NCI-H748 (cell line): ENCODE data around the gene GLYAT.

Experiments used
- DNase-seq: peaks from one replicate; lab custom pipeline; 2025; ENCODE audit not compliant: unreplicated experiment; lab: John Stamatoyannopoulos, UW

GLYAT gene

DNA sequence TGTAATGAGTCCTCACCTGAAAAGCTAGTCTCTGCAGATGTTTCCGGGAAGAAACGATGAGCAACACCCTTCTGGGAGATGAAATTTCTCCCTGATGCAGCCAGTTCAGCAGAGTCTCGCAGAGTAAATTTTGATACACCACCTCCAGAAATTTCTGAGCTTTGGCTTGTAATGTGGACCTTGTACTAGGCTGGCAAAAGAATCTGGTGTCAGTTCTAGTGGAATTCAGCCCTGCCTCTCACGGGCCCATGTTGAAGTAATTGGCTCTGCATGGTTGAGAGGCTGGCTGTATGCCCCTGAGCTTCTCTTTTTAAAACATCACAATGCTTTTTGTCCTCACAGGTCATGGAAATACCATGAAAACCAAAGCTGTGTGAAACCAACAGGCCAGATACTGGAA lies at the start of gene GLYAT:
Gene GLYAT (minus strand): TSS at position 125 of the 400 bp plus-strand sequence. CDS start 7,447 bp downstream, outside the sequence.
- DNase-seq = no peak

- no peak for DNase-seq
These were observed 49.6 kb upstream of the GLYAT start for GRCh38 chr11:58781345-58781744.

DNA sequence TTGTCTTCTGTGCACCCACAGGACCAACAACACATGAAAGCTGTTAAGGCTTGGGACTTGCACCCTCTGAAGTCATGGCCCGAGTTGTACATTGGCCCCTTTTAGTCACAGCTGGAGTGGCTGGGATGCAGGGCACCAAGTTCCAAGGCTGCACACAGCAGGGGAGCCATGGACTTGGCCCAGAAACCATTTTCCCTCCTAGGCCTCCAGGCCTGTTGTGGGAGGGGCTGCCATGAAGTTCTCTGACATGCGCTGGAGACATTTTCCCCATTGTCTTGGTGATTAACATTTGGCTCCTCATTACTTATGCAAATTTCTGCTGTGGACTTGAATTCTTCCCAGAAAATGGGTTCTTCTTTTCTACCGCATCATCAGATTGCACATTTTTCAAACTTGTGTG lies 48.8 kb upstream of the GLYAT start:
- no peak for DNase-seq

DNA sequence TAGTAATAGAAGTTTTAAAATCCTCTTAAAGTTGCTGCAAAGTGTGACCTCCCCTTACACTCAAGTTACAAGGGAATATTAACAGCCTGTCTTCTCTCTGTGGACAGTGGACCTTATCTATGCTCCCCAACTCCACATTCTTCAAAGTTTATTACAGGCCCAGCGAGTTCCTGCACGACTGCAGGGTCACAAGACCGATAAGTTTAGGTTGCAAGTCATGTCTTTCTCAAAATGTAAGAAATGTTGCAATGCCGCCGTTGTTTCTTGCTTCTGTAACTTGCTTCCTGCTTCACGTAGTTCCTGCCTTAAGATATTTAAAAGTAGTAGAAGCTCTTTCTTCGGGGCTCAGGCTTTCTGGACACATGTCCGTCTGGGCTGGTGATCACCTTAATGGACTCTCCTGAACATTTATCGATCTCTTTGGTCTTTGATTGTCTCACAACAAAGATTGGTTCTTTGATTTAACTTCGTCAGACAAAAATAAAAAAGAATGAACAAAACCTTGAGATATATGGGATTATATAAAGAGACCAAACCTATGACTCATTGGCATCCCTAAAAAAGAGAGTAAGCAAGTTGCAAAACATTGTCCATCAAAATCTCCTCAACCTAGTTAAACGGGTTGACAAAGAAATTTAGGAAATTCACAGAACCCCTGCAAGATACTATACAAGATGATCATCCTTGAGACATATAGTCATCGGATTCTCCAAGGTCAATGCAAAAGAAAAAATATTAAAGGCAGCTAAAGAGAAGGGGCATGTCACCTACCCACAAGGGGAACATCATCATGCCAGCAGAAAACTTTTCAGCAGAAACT lies 45.4 kb upstream of the GLYAT start:
- DNase-seq = no peak

DNA sequence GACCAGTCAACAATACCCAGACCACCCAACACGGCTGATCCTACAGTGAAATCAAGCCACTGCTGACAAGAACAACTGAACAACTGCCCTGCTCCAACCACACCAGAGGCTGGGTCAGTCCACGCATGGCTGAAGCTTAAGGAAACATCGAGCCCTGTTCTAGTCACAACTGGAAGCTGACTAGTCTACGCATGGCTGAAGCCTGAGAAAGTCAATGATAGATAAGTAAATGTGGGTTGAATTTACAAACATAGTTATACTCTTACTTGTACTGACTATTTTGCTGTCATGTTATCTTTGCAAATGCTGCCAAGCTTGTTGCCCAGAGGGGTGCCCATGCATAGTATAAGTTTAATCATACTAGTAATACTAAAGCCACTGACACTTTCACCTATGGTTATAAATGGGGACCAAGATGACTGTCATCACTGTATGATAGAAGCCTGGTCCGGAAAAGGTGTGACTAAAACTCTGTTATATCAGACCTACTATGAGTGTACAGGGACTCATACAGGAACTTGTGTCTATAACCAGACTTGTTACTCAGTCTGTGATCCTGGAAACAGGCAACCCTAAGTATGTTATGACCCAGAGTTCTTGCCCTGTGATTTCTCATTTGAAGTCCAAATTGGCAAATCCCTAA lies 43.4 kb upstream of the GLYAT start:
- no peak for DNase-seq

DNA sequence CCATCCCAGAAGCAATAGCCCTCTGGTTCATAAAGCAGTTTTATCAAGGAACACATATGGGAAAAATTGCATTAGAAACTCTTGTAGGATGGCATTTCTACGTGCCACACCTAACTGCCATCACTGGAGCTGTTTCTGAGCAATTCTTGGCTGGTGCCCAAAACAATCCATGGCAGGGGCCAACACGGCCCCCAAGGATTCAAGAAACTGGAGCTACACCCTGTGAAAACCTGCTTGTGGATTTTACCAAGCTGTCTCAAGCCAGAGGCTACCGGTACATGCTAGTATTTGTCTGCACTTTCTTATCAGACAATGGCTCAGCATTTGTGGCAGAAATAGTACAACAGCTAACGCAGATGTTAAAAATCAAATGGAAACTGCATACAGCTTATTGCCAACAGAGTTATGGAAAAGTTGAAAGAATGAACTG lies 42.4 kb upstream of the GLYAT start:
- DNase-seq = no peak

GRCh38 chr11:58773337-58773736 lies 41.6 kb upstream of the GLYAT start:
- no peak for DNase-seq

GRCh38 chr11:58772329-58773285 lies 40.9 kb upstream of the GLYAT start:
- no peak for DNase-seq

DNA sequence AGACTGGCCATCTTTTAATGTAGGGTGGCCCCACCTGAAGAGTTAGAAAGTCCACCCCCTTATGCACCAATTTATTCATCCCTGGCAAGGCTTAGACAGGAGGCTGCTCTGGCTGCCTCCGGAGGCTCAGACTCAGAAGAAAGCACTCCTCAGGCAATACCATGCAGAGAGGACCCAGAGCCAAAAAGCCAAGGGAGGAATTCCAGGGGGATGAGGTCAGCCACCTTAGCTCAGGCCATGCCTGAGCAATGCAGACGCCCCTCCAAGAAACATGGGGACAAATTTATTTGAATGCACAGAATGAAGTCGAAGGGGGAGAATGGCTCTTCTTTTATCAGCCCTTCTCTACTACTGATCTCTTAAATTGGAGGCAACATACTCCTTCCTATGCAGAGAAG lies 39.7 kb upstream of the GLYAT start:
- no peak for DNase-seq

- DNase-seq = no peak
These were observed 39.1 kb upstream of the GLYAT start for GRCh38 chr11:58770627-58771457.

GRCh38 chr11:58770166-58770565 lies 38.4 kb upstream of the GLYAT start:
- no peak for DNase-seq

DNA sequence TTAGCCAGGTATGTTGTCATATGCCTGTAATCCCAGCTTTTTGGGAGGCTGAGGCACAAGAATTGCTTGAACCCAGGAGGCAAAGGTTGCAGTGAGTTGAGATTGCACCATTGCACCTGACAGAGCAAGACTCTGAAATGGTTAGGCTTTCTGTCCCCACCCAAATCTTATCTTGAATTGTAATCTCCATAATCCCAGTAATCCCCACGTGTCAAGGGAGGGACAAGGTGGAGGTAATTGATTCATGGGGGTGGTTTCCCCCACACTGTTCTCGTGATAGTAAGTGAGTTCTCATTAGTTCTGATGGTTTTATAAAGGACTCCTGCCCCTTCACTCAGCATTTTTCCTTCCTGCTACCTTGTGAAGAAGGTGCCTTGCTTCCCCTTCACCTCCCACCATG lies 37.6 kb upstream of the GLYAT start:
- no peak for DNase-seq

GRCh38 chr11:58768137-58768536 lies 36.4 kb upstream of the GLYAT start:
- DNase-seq = no peak

- DNase-seq = no peak
These were observed 33.3 kb upstream of the GLYAT start for GRCh38 chr11:58765078-58765477.

DNA sequence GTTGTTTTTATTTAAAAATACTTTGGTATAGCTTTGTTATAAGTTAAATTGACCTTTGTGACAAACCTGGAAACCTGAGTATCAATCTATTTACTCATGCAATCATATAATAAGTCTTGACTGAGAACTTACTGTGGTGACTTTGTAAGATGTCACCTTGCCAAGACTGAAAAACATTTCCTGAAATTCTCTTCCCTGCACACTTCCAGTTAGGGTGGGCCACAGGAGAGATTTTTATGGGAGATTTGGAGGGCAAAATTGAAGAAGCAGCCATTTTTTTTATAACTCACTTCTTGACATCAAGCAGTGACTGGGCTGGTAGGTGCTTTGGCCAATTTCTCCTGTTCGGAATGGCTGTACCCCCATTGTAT lies 31.4 kb upstream of the GLYAT start:
- DNase-seq = no peak

GRCh38 chr11:58762284-58763119 lies 30.8 kb upstream of the GLYAT start:
- DNase-seq = no peak

DNA sequence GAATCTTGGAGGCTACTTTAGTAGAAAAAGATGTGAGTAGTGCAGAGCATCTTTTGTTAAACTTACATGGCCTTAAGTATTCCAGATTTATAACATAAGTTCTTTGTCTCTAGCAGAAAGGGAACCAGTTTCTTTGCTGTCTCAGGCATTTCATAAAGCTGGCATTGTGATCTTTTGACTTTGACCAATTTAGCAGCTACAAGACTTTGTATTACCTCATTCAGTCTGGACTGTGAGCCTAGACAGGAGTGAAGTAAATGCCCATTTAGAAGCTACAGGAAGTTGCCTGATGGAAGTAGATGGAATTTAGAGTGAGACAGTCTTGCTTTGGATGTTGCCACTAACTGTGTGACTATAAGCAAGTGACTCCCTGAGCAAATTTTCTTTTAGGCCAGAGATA lies 25.7 kb upstream of the GLYAT start:
- no peak for DNase-seq

- DNase-seq = no peak
These were observed 14.1 kb upstream of the GLYAT start for GRCh38 chr11:58745705-58746364.

GRCh38 chr11:58744988-58745704 lies 13.4 kb upstream of the GLYAT start:
- no peak for DNase-seq
